GM12878 (cell line): Measurements from ENCODE around the gene WDR31. TPM values are rescaled to one million over a fixed set of nuclear protein-coding genes. Genes with fewer than 3 reads are reported as not detected.

ENCODE experiments used
- ATAC-seq: fragments of 200-7000 bp; cut with Tn5 transposase; 3 replicates; pipeline ENCODE4 v1.9.1; 2020; ENCODE audit warnings: mild to moderate bottlenecking, moderate library complexity
- BruUV-seq: library from RNA; stranded (reverse); fragments of 400-500 nt; replicated peaks from 2 replicates; lab custom pipeline; 2021; lab: Mats Ljungman, UMichigan
- CTCF ChIA-PET: fragments of 300-600 bp; sonication (Branson Sonifier 250); formaldehyde crosslinking; extraction: SDS; loops from one replicate; lab custom pipeline; 2021; ENCODE audit warnings: inconsistent platforms; lab: Yijun Ruan, JAX
- POLR2A ChIA-PET: fragments of 350-600 bp; formaldehyde crosslinking; extraction: SDS; loops from one replicate; lab custom pipeline; 2021; ENCODE audit warnings: inconsistent platforms; lab: Charles Lee
- RAD21 ChIA-PET: fragments of 300-600 bp; sonication (Branson Sonifier 250); formaldehyde crosslinking; loops from one replicate; lab custom pipeline; 2023; ENCODE audit warnings: antibody characterized with exemption; ENCODE audit not compliant: unreplicated experiment; lab: Charles Lee
- SMC1A ChIA-PET: fragments of 300-600 bp; sonication (Branson Sonifier 250); formaldehyde crosslinking; loops from one replicate; lab custom pipeline; 2023; ENCODE audit not compliant: unreplicated experiment, uncharacterized antibody; lab: Charles Lee
- DNase-seq: peaks from one replicate; pipeline ENCODE4 v3.0.0-alpha.2; 2011; ENCODE audit warnings: low read depth, low spot score
- FAIRE-seq: peaks from 3 replicates; lab custom pipeline; 2011; peaks lifted over from hg19 to GRCh38; lab: Jason Lieb, UNC
- H2AFZ ChIP-seq: 2 replicates; pipeline ENCODE4 v1.6.0; 2011; ENCODE audit warnings: low read depth, low read length, control low read depth; ENCODE audit not compliant: control insufficient read depth
- H3K27ac ChIP-seq: 2 replicates; pipeline ENCODE4 v1.5.1; 2011; ENCODE audit warnings: control low read depth; ENCODE audit not compliant: control insufficient read depth, insufficient read depth
- H3K27me3 ChIP-seq, 2 experiments: replicated peaks in 1 of 2; 2 replicates each; pipeline versions ENCODE4 v1.6.0 to v1.6.1; 2011; ENCODE audit warnings: low read length in 1 of 2; ENCODE audit not compliant: control insufficient read depth in 2 of 2, insufficient read depth in 2 of 2
- H3K36me3 ChIP-seq, 2 experiments: 2 replicates each; pipeline ENCODE4 v1.5.1; 2011; ENCODE audit warnings: low read length in 1 of 2; ENCODE audit not compliant: control insufficient read depth in 2 of 2, insufficient read depth in 2 of 2
- H3K4me1 ChIP-seq: 2 replicates; pipeline ENCODE4 v1.6.1; 2011; ENCODE audit warnings: mild to moderate bottlenecking, low read length, moderate library complexity, mixed read lengths; ENCODE audit not compliant: control insufficient read depth, insufficient read depth
- H3K4me2 ChIP-seq: 2 replicates; pipeline ENCODE4 v1.6.0; 2011; ENCODE audit warnings: control low read depth; ENCODE audit not compliant: control insufficient read depth, insufficient read depth
- H3K4me3 ChIP-seq: fragments of 200-600 bp; sonication (generic); 2 replicates; pipeline ENCODE4 v1.5.1; 2016
- H3K79me2 ChIP-seq: 2 replicates; pipeline ENCODE4 v1.6.0; 2011; ENCODE audit warnings: low read length; ENCODE audit not compliant: control insufficient read depth, insufficient read depth
- H3K9ac ChIP-seq: 2 replicates; pipeline ENCODE4 v1.8.0; 2011; ENCODE audit warnings: low read length, control low read depth, mixed read lengths; ENCODE audit not compliant: control insufficient read depth, insufficient read depth
- H3K9me3 ChIP-seq: replicated peaks from 3 replicates; pipeline ENCODE4 v1.5.1; 2011; ENCODE audit warnings: mild to moderate bottlenecking, low read length; ENCODE audit not compliant: control insufficient read depth, insufficient read depth
- H4K20me1 ChIP-seq: 2 replicates; pipeline ENCODE4 v1.6.0; 2011; ENCODE audit not compliant: control insufficient read depth, insufficient read depth
- BACH1 ChIP-seq: fragments of 450-650 bp; IDR thresholded peaks from 2 replicates; pipeline ENCODE4 v1.6.1; 2017; ENCODE audit warnings: mild to moderate bottlenecking, borderline replicate concordance
- CEBPB ChIP-seq, 2 experiments: fragments of 150-350 bp in 1 of 2; IDR thresholded peaks; 2 replicates each; pipeline ENCODE4 v1.6.1; 2012 to 2014; ENCODE audit warnings: low read depth in 2 of 2, low read length in 2 of 2, borderline replicate concordance in 1 of 2, inconsistent platforms in 1 of 2
- ETV6 ChIP-seq, 2 experiments: fragments of 450-650 bp in 1 of 2; IDR thresholded peaks in 1 of 2; conservative IDR thresholded peaks in 1 of 2; 2 replicates each; pipeline ENCODE4 v1.6.1; 2014; ENCODE audit warnings: antibody characterized with exemption in 1 of 2, borderline replicate concordance in 1 of 2, low read depth in 1 of 2, mild to moderate bottlenecking in 1 of 2, moderate library complexity in 1 of 2
- IRF3 ChIP-seq: fragments of 450-650 bp; IDR thresholded peaks from 2 replicates; pipeline ENCODE4 v1.6.1; 2014; ENCODE audit warnings: mild to moderate bottlenecking
- JUNB ChIP-seq: IDR thresholded peaks from 2 replicates; pipeline ENCODE4 v1.6.1; 2016; ENCODE audit warnings: antibody characterized with exemption, mild to moderate bottlenecking
- KAT2A ChIP-seq: conservative IDR thresholded peaks from 2 replicates; pipeline ENCODE4 v1.6.1; 2011; ENCODE audit warnings: low read depth, low read length; ENCODE audit not compliant: control insufficient read depth
- MAX ChIP-seq: IDR thresholded peaks from 2 replicates; pipeline ENCODE4 v1.6.1; 2012; ENCODE audit warnings: low read depth, low read length, improper control_type of control experiment
- NFIC ChIP-seq: IDR thresholded peaks from 2 replicates; pipeline ENCODE4 v1.6.1; 2012; ENCODE audit warnings: low read depth, mild to moderate bottlenecking, inconsistent platforms, low read length, moderate library complexity
- NFYA ChIP-seq: IDR thresholded peaks from 2 replicates; pipeline ENCODE4 v1.6.1; 2011; ENCODE audit warnings: low read depth, mild to moderate bottlenecking, low read length, improper control_type of control experiment, borderline replicate concordance
- POLR2A ChIP-seq: IDR thresholded peaks from 2 replicates; pipeline ENCODE4 v1.6.1; 2011; ENCODE audit warnings: low read depth, mild to moderate bottlenecking, low read length
- POLR2AphosphoS2 ChIP-seq: IDR thresholded peaks from 2 replicates; pipeline ENCODE4 v1.6.1; 2011; ENCODE audit warnings: low read depth, mild to moderate bottlenecking, low read length, improper control_type of control experiment, moderate library complexity
- RBBP5 ChIP-seq: fragments of 200-600 bp; sonication (generic); conservative IDR thresholded peaks from 2 replicates; pipeline ENCODE4 v1.6.1; 2016
- SIX5 ChIP-seq: IDR thresholded peaks from 2 replicates; pipeline ENCODE4 v1.6.1; 2011; ENCODE audit warnings: mild to moderate bottlenecking, low read depth, low read length, moderate library complexity; ENCODE audit not compliant: severe bottlenecking
- TCF12 ChIP-seq: IDR thresholded peaks from 2 replicates; pipeline ENCODE4 v1.6.1; 2011; ENCODE audit warnings: low read depth, mild to moderate bottlenecking, low read length
- ZBTB33 ChIP-seq: fragments of 450-650 bp; IDR thresholded peaks from 2 replicates; pipeline ENCODE4 v1.6.1; 2017; ENCODE audit warnings: mild to moderate bottlenecking
- ZNF687 ChIP-seq: fragments of 450-650 bp; IDR thresholded peaks from 2 replicates; pipeline ENCODE4 v1.6.1; 2017; ENCODE audit warnings: mild to moderate bottlenecking, moderate library complexity
- WGBS: methylation state at CpG from one replicate; pipeline ENCODE4 v1.1.6; 2016; ENCODE audit warnings: low lambda C conversion rate; ENCODE audit not compliant: insufficient replicate concordance, insufficient coverage; ENCODE audit errors: missing lambda C conversion rate; 5-methylcytosine and 5-hydroxymethylcytosine counted together
- in situ Hi-C: fragments of 300-500 bp; cut with MboI; formaldehyde crosslinking; loops from 9 replicates; pipeline ENCODE4 v1.14.3; 2018; ENCODE audit warnings: mixed read lengths
- intact Hi-C: fragments of 100-400 bp; cut with micrococcal nuclease; formaldehyde crosslinking; loops from one replicate; pipeline ENCODE4 v1.14.2; 2022; ENCODE audit not compliant: unreplicated experiment
- polyA plus RNA-seq, 11 experiments: library from polyadenylated mRNA; depleted of rRNA in 4 of 11; unstranded in 6 of 11; stranded (reverse) in 5 of 11; fragments of >200 nt; fragmentation: Nextera tagmentation in 4 of 11; fragmentation: Illumina TruSeq in 1 of 11; extraction: Ambion mirVana in 4 of 11; extraction: Trizol in 1 of 11; gene quantifications; 1 replicate in 1 of 11; 2 replicates in 10 of 11; pipeline versions ENCODE4 v1.2.1 to v1.2.3, GENCODE V29; 2011 to 2016; ENCODE audit warnings: inconsistent platforms in 2 of 11, missing spikeins in 2 of 11, low read depth in 1 of 11
- total RNA-seq, 4 experiments: library from RNA; depleted of rRNA in 3 of 4; stranded (reverse); fragments of >200 nt in 3 of 4; fragmentation: Illumina TruSeq in 1 of 4; extraction: Trizol in 1 of 4; gene quantifications; 2 replicates each; pipeline versions ENCODE4 v1.2.1 to v1.2.3, GENCODE V29; 2013 to 2021

Gene WDR31
- total and polyA plus RNA-seq, 10 of the 15 experiments (the other 5 are each of a cell fraction or from before 2014, with no cell fraction given), result 0.26 to 1.7 (median 0.79) TPM

- Histone ChIP-seq H3K4me3 (no peak overlapping the region), H3K36me3 (peaks cover 0 to 10% of the 10 kb centered on the region in 2 experiments; a peak in 3 of 4 replicates), H3K27ac (no peak overlapping the region), H3K9ac (no peak overlapping the region), H3K4me2 (no peak overlapping the region), H3K79me2 (no peaks in the 10 kb centered on the region), H4K20me1 (no peaks in the 10 kb centered on the region; the same call in 1 of the 2 replicates), H3K9me3 (no peaks in the 10 kb centered on the region), H2AFZ (no peak overlapping the region), H3K27me3 (no peaks in the 10 kb centered on the region), H3K4me1 (no peaks in the 10 kb centered on the region)
- ChIA-PET RAD21 (no interaction called here), CTCF (interaction anchor here (0.6 to 1.6 kb wide), 4 partner anchors 9 to 15 kb away, joined by 3 to 5 read pairs (median 4); partner anchors contain the start of gene ALAD), SMC1A (interaction anchor here (1.1 to 1.3 kb wide), 2 partner anchors 9 to 11 kb away, joined by 3 read pairs; no protein-coding TSS in a partner anchor), POLR2A (interaction anchor here (0.5 to 0.6 kb wide), 2 partner anchors 19 to 66 kb away, joined by 3 read pairs; no protein-coding TSS in a partner anchor)
- BruUV-seq, result TSS peak; percentile 88
- ATAC-seq (no peak), DNase-seq (no peak), FAIRE-seq (no peak)
- in situ Hi-C loops, result no loop called here
- intact Hi-C loops, result no loop called here
- WGBS, result 96% methylated on average over 4 of the region's 4 CpGs
- TF ChIP-seq POLR2A (no peak), POLR2AphosphoS2 (no peak), NFIC (no peak), ETV6 (conservative IDR thresholded peaks at IDR 0.05 in 1 of 2, IDR thresholded peaks at IDR 0.05 in 1 of 2; ENCODE audit: borderline replicate concordance in 1 of 2, low read depth in 1 of 2) (no peak), IRF3 (no peak), RBBP5 (no peak), JUNB (no peak), TCF12 (no peak), ZNF687 (no peak), NFYA (no peak), ZBTB33 (no peak), MAX (no peak), KAT2A (no peak), CEBPB (IDR thresholded peaks at IDR 0.05; ENCODE audit: borderline replicate concordance in 1 of 2, low read depth in 2 of 2, low read length in 2 of 2) (no peak), BACH1 (no peak), SIX5 (no peak)
Measured at GRCh38 chr9:113386571-113387393, 46.7 kb upstream of the WDR31 start.
